ENCODE measurements around the gene CYS1. TPM values are rescaled to one million over a fixed set of nuclear protein-coding genes. Genes with fewer than 3 reads are reported as not detected.

CYS1 gene
- total and polyA plus RNA-seq, 2 of the 8 experiments (the other 6 are each of a cell fraction or from before 2014, with no cell fraction given), result 0.09 to 0.13 TPM

GRCh38 chr2:10119027-10119325, 38.8 kb upstream of the CYS1 start:
- CTCF ChIA-PET (ENCODE audit: partially characterized antibody), result interaction anchor here (0.9 to 1.9 kb wide), 6 partner anchors 23 to 348 kb away, joined by 3 to 7 read pairs (median 3); no protein-coding TSS in a partner anchor
- no peak for TF ChIP-seq RBBP5 (IDR thresholded peaks at IDR 0.05; ENCODE audit: borderline replicate concordance, low read depth, low read length)
- TF ChIP-seq RAD21 (IDR thresholded peaks at IDR 0.05 in 1 of 2, conservative IDR thresholded peaks at IDR 0.05 in 1 of 2; ENCODE audit: low read depth in 2 of 2, low read length in 2 of 2), result no peak
- TF ChIP-seq CHD1 (IDR thresholded peaks at IDR 0.05; ENCODE audit: low read depth, low read length), result no peak
- no peak for TF ChIP-seq SIRT6 (IDR thresholded peaks at IDR 0.05; ENCODE audit: low read length)
- TF ChIP-seq CHD2 (IDR thresholded peaks at IDR 0.05; ENCODE audit: low read length), result no peak
- no peak for TF ChIP-seq ASH2L (IDR thresholded peaks at IDR 0.05; ENCODE audit: low read length)
- TF ChIP-seq POLR2A (IDR thresholded peaks at IDR 0.05; ENCODE audit: control extremely low read depth in 1 of 2, low read depth in 2 of 2, low read length in 2 of 2), result no peak
- TF ChIP-seq TAF1 (IDR thresholded peaks at IDR 0.05; ENCODE audit: low read depth, low read length), result no peak
- no peak for TF ChIP-seq POU5F1 (IDR thresholded peaks at IDR 0.05; ENCODE audit: low read depth, low read length)
- TF ChIP-seq MAX (IDR thresholded peaks at IDR 0.05), result no peak
- no peak for TF ChIP-seq KDM4A (IDR thresholded peaks at IDR 0.05; ENCODE audit: low read depth, low read length, severe bottlenecking)
- no peak for TF ChIP-seq KDM1A (IDR thresholded peaks at IDR 0.05; ENCODE audit: borderline replicate concordance, low read length)

More at GRCh38 chr2:10119027-10119325, 38.8 kb upstream of the CYS1 start:
- peaks cover 13% of the 10 kb centered on the region for H3K23me2 ChIP-seq (ENCODE audit: low read depth, low read length)
- peaks cover 0 to 23% of the 10 kb centered on the region in 2 experiments; a peak in 3 of 4 replicates for H3K79me2 ChIP-seq (ENCODE audit: control insufficient read depth in 1 of 2, insufficient read depth in 2 of 2, low read length in 2 of 2)
- H4K91ac ChIP-seq (replicated peaks; ENCODE audit: insufficient read length, low read length), result no peak overlapping the region
- no peak overlapping the region for H2AFZ ChIP-seq (ENCODE audit: low read length)
- FAIRE-seq (no peak), DNase-seq (ENCODE audit: low read depth in 1 of 2, low spot score in 2 of 2) (no peak)
- 87% methylated on average over 3 of the region's 3 CpGs; no CpG with 5 or more reads in 1 of the 2 experiments for WGBS, 2 experiments (ENCODE audit: extremely low coverage in 1 of 2, insufficient coverage in 1 of 2, insufficient read length in 1 of 2, insufficient replicate concordance in 2 of 2, low coverage in 1 of 2, low lambda C conversion rate in 2 of 2, missing lambda C conversion rate in 1 of 2)
- H3K9ac ChIP-seq (replicated peaks in 1 of 4; ENCODE audit: extremely low read depth in 1 of 4, low read depth in 3 of 4, low read length in 3 of 4), result no peak overlapping the region
- H3K56ac ChIP-seq (replicated peaks; ENCODE audit: insufficient read length, low read depth, low read length), result no peak overlapping the region
- peaks cover 2 to 3% of the 10 kb centered on the region in 2 experiments for H4K20me1 ChIP-seq (replicated peaks in 1 of 2; ENCODE audit: control insufficient read depth in 1 of 2, insufficient read depth in 2 of 2, low read length in 2 of 2)
- POLR2A ChIA-PET (ENCODE audit: partially characterized antibody), result interaction anchor here (0.6 to 1.6 kb wide), 3 partner anchors 8 to 34 kb away, joined by 3 to 5 read pairs (median 3); no protein-coding TSS in a partner anchor
- H2BK15ac ChIP-seq (ENCODE audit: low read length), result no peak overlapping the region
- H3K9me3 ChIP-seq (ENCODE audit: insufficient read depth in 2 of 2, low read depth in 1 of 2, low read length in 1 of 2), result no peaks in the 10 kb centered on the region
- H3K27me3 ChIP-seq (replicated peaks in 1 of 4; ENCODE audit: control insufficient read depth in 3 of 4, extremely low read depth in 1 of 4, insufficient read depth in 3 of 4, low read length in 3 of 4), result no peaks in the 10 kb centered on the region
- H3K4me3 ChIP-seq (ENCODE audit: extremely low read depth in 1 of 4, insufficient read depth in 2 of 4, low read depth in 3 of 4, low read length in 4 of 4), result no peak overlapping the region
- no peak overlapping the region for H2BK12ac ChIP-seq (ENCODE audit: low read depth, low read length)
- H3K14ac ChIP-seq (ENCODE audit: insufficient read length), result no peak overlapping the region
- H3K79me1 ChIP-seq (ENCODE audit: low read depth, low read length), result peaks cover 9% of the 10 kb centered on the region
- H2BK20ac ChIP-seq (ENCODE audit: low read length), result no peak overlapping the region
- H3K4me1 ChIP-seq (replicated peaks in 1 of 4; ENCODE audit: control insufficient read depth in 3 of 4, insufficient read depth in 4 of 4, low read length in 3 of 4), result peaks cover 0 to 3% (median under 1%) of the 10 kb centered on the region in 4 experiments; a peak in 2 of 7 replicates
- H3K23ac ChIP-seq (ENCODE audit: insufficient read length), result no peak overlapping the region
- no peak overlapping the region for H2BK120ac ChIP-seq (replicated peaks; ENCODE audit: low read depth, low read length)
- H4K5ac ChIP-seq (ENCODE audit: insufficient read length, low read depth, low read length), result no peak overlapping the region
- no peak overlapping the region for H2AK5ac ChIP-seq (ENCODE audit: low read depth, low read length)
- no peak overlapping the region for H4K8ac ChIP-seq (ENCODE audit: extremely low read depth, insufficient read depth, low read length)
- H3K27ac ChIP-seq (ENCODE audit: low read depth, low read length), result no peak overlapping the region
- H3K36me3 ChIP-seq (ENCODE audit: control insufficient read depth in 2 of 4, insufficient read depth in 4 of 4, low read length in 3 of 4), result peaks cover 0 to 7% (median 2%) of the 10 kb centered on the region in 4 experiments; a peak in 2 of 8 replicates
- no peak overlapping the region for H3K4me2 ChIP-seq (ENCODE audit: insufficient read depth in 1 of 2, low read depth in 2 of 2, low read length in 2 of 2)
- no peak overlapping the region for H3K4ac ChIP-seq (replicated peaks; ENCODE audit: insufficient read length, low read depth, low read length)
- H2BK5ac ChIP-seq (ENCODE audit: low read depth, low read length), result no peak overlapping the region
- no peak overlapping the region for H3K18ac ChIP-seq (ENCODE audit: extremely low read depth, low read length)

Data from H1 (cell line).